Tibial artery (tissue), 4 donors: ENCODE results near the gene ENDOV.
"Not testable (repeated sequence)": the region's sequence is repeated elsewhere in the genome, so short reads cannot be mapped to it uniquely, and the experiment has no call there.

Experiments
- DNase-seq, 2 donors: peaks; one replicate each; pipeline ENCODE4 v3.0.0-alpha.2; 2019
- H3K27ac ChIP-seq, 2 donors: fragments of 200-600 bp; sonication (generic) in 1 of 2; 1 replicate in 1 of 2; 2 replicates in 1 of 2; pipeline ENCODE4 v1.5.1; 2018 to 2019; ENCODE audit warnings: mild to moderate bottlenecking in 1 of 2
- H3K27me3 ChIP-seq, 2 donors: fragments of 200-600 bp; sonication (generic) in 1 of 2; one replicate each; pipeline versions ENCODE4 v1.5.1 to v1.6.0; 2016 to 2019
- H3K36me3 ChIP-seq, 3 donors: fragments of 200-600 bp; sonication (generic) in 2 of 3; one replicate each; pipeline ENCODE4 v1.5.1; 2016 to 2019; ENCODE audit warnings: mild to moderate bottlenecking in 2 of 3
- H3K4me1 ChIP-seq, 4 donors: fragments of 200-600 bp; sonication (generic) in 2 of 4; 1 replicate in 3 of 4; 2 replicates in 1 of 4; pipeline ENCODE4 v1.5.1; 2016 to 2019
- H3K4me3 ChIP-seq, 2 donors: fragments of 200-600 bp; sonication (generic) in 1 of 2; 1 replicate in 1 of 2; 2 replicates in 1 of 2; pipeline ENCODE4 v1.5.1; 2018 to 2019; ENCODE audit warnings: mild to moderate bottlenecking in 2 of 2
- H3K9me3 ChIP-seq, 3 donors: fragments of 200-600 bp; sonication (generic) in 1 of 3; one replicate each; pipeline ENCODE4 v1.5.1; 2016 to 2019
- CTCF ChIP-seq, 2 experiments: fragments of 200-600 bp in 1 of 2; fragments of 450-650 bp in 1 of 2; IDR thresholded peaks; one replicate each; pipeline ENCODE4 v1.5.1; 2017 to 2019; ENCODE audit warnings: antibody characterized with exemption in 2 of 2, mild to moderate bottlenecking in 1 of 2, moderate library complexity in 1 of 2
- intact Hi-C: fragments of 100-400 bp; cut with DNase I; formaldehyde crosslinking; loops from one replicate; pipeline ENCODE4 v1.15.0; 2023; ENCODE audit warnings: low total_unique reads

Gene ENDOV

GRCh38 chr17:80402959-80403358 is 12.0 kb upstream of the ENDOV start:
- Histone ChIP-seq H3K4me3 (no peak overlapping the region), H3K9me3 (no peaks in the 10 kb centered on the region), H3K27ac (no peak overlapping the region), H3K4me1 (no peaks in the 10 kb centered on the region), H3K27me3 (no peaks in the 10 kb centered on the region), H3K36me3 (no peaks in the 10 kb centered on the region)
- TF ChIP-seq CTCF (IDR thresholded peaks at IDR 0.05): no peak
- DNase-seq: no peak
- intact Hi-C loops: no loop called here

GRCh38 chr17:80406146-80406545 is 8.8 kb upstream of the ENDOV start:
- intact Hi-C loops: no loop called here
- TF ChIP-seq CTCF (IDR thresholded peaks at IDR 0.05): no peak
- no peak for DNase-seq
- Histone ChIP-seq H3K9me3 (no peaks in the 10 kb centered on the region), H3K27ac (no peak overlapping the region), H3K36me3 (no peaks in the 10 kb centered on the region), H3K4me3 (no peak overlapping the region), H3K4me1 (no peaks in the 10 kb centered on the region), H3K27me3 (no peaks in the 10 kb centered on the region)

GRCh38 chr17:80407917-80408316 is 7.0 kb upstream of the ENDOV start:
- H3K9me3 ChIP-seq, intact Hi-C loops, H3K27ac ChIP-seq, H3K4me3 ChIP-seq, DNase-seq, H3K27me3 ChIP-seq, H3K4me1 ChIP-seq, H3K36me3 ChIP-seq: not testable (repeated sequence)

- no peak overlapping the region for H3K4me3 ChIP-seq
- no peak overlapping the region for H3K27ac ChIP-seq
- intact Hi-C loops: no loop called here
- no peaks in the 10 kb centered on the region for H3K36me3 ChIP-seq
- no peaks in the 10 kb centered on the region for H3K9me3 ChIP-seq
- peaks cover 0 to 4% (median 1%) of the 10 kb centered on the region in 4 donors for H3K4me1 ChIP-seq
- DNase-seq: no peak
- TF ChIP-seq CTCF (IDR thresholded peaks at IDR 0.05): no peak
- no peaks in the 10 kb centered on the region for H3K27me3 ChIP-seq
Measured at GRCh38 chr17:80408872-80409271, 6.1 kb upstream of the ENDOV start.

GRCh38 chr17:80409626-80410025 is 5.3 kb upstream of the ENDOV start:
- Histone ChIP-seq H3K36me3 (no peaks in the 10 kb centered on the region), H3K4me1 (peaks cover 0 to 11% (median 9%) of the 10 kb centered on the region in 4 donors), H3K9me3 (no peaks in the 10 kb centered on the region), H3K4me3 (no peak overlapping the region), H3K27me3 (no peaks in the 10 kb centered on the region), H3K27ac (no peak overlapping the region)
- intact Hi-C loops: no loop called here
- no peak for TF ChIP-seq CTCF (IDR thresholded peaks at IDR 0.05)
- DNase-seq: no peak

- H3K27me3 ChIP-seq, H3K36me3 ChIP-seq, H3K9me3 ChIP-seq, intact Hi-C loops, DNase-seq, H3K4me3 ChIP-seq, H3K27ac ChIP-seq: not testable (repeated sequence)
- H3K4me1 ChIP-seq: peaks cover 0 to 11% (median 9%) of the 10 kb centered on the region in 4 donors
Measured at GRCh38 chr17:80410441-80411087, 4.4 kb upstream of the ENDOV start.
